Measurements from ENCODE around the gene PSMD7.

PSMD7 gene

GRCh38 chr16:74296432-74297144, at the start of gene PSMD7:
TSS of gene PSMD7 (plus strand) at chr16:74296814. CDS start at chr16:74296915, 101 bp downstream.
- DNase-seq, result peak; percentile 97

- DNase-seq, result no peak
Measured at GRCh38 chr16:74249254-74249653, 47.4 kb upstream of the PSMD7 start.

- DNase-seq, result no peak
Measured at GRCh38 chr16:74249846-74250245, 46.8 kb upstream of the PSMD7 start.

GRCh38 chr16:74252329-74252728, 44.3 kb upstream of the PSMD7 start:
- no peak for DNase-seq

- no peak for DNase-seq
Measured at GRCh38 chr16:74253161-74253938, 43.3 kb upstream of the PSMD7 start.

- DNase-seq, result no peak
Measured at GRCh38 chr16:74257061-74257460, 39.6 kb upstream of the PSMD7 start.

GRCh38 chr16:74261068-74261467, 35.5 kb upstream of the PSMD7 start:
- no peak for DNase-seq

GRCh38 chr16:74264811-74265210, 31.8 kb upstream of the PSMD7 start:
- no peak for DNase-seq

- DNase-seq, result no peak
Measured at GRCh38 chr16:74268372-74268782, 28.2 kb upstream of the PSMD7 start.

- DNase-seq, result no peak
Measured at GRCh38 chr16:74271872-74272271, 24.7 kb upstream of the PSMD7 start.

GRCh38 chr16:74275031-74275636, 21.5 kb upstream of the PSMD7 start:
- no peak for DNase-seq

- DNase-seq, result no peak
Measured at GRCh38 chr16:74275711-74276110, 20.9 kb upstream of the PSMD7 start.

GRCh38 chr16:74277974-74278373, 18.6 kb upstream of the PSMD7 start:
- no peak for DNase-seq

GRCh38 chr16:74279266-74279665, 17.3 kb upstream of the PSMD7 start:
- no peak for DNase-seq

GRCh38 chr16:74279805-74280204, 16.8 kb upstream of the PSMD7 start:
- no peak for DNase-seq

- DNase-seq, result no peak
Measured at GRCh38 chr16:74280448-74280847, 16.2 kb upstream of the PSMD7 start.

GRCh38 chr16:74281300-74281699, 15.3 kb upstream of the PSMD7 start:
- DNase-seq, result no peak

- DNase-seq, result no peak
Measured at GRCh38 chr16:74283716-74284115, 12.9 kb upstream of the PSMD7 start.

GRCh38 chr16:74288065-74288464, 8.5 kb upstream of the PSMD7 start:
- DNase-seq, result no peak

- DNase-seq, result no peak
Measured at GRCh38 chr16:74290356-74290755, 6.3 kb upstream of the PSMD7 start.

- DNase-seq, result no peak
Measured at GRCh38 chr16:74291176-74291575, 5.4 kb upstream of the PSMD7 start.

- no peak for DNase-seq
Measured at GRCh38 chr16:74291577-74292208, 4.9 kb upstream of the PSMD7 start.

- DNase-seq, result no peak
Measured at GRCh38 chr16:74296104-74296431, 546 bp upstream of the PSMD7 start.

Data from activated effector memory CD4-positive, alpha-beta T cell treated with anti-CD3 and anti-CD28 coated beads, Interleukin-2, amount 50 U/mL, for 16 hours (primary cell).